GM23338 (cell line): Measurements from ENCODE around the gene UNC13C. TPM values are rescaled to one million over a fixed set of nuclear protein-coding genes. Genes with fewer than 3 reads are reported as not detected.

Experiments
- ATAC-seq: fragments of 200-7000 bp; cut with Tn5 transposase; 3 replicates; pipeline ENCODE4 v1.9.1; 2020
- DNase-seq: peaks from one replicate; pipeline ENCODE4 v3.0.0-alpha.2; 2015; ENCODE audit warnings: low spot score
- H2AFZ ChIP-seq: fragments of 200-600 bp; sonication (generic); 2 replicates; pipeline ENCODE4 v1.8.0; 2016; ENCODE audit warnings: antibody characterized with exemption, mild to moderate bottlenecking, moderate library complexity
- H3F3A ChIP-seq: fragments of 200-600 bp; sonication (generic); replicated peaks from 2 replicates; pipeline ENCODE4 v1.8.0; 2017; ENCODE audit warnings: antibody characterized with exemption, mixed run types, low read depth
- H3K27ac ChIP-seq: fragments of 200-600 bp; sonication (generic); 2 replicates; pipeline ENCODE4 v1.6.1; 2016; ENCODE audit warnings: low read depth
- H3K27me3 ChIP-seq: fragments of 200-600 bp; sonication (generic); 2 replicates; pipeline ENCODE4 v1.8.0; 2016; ENCODE audit warnings: mild to moderate bottlenecking, mixed run types, moderate library complexity; ENCODE audit not compliant: insufficient read depth
- H3K36me3 ChIP-seq: fragments of 200-600 bp; sonication (generic); 2 replicates; pipeline ENCODE4 v1.8.0; 2016; ENCODE audit warnings: mild to moderate bottlenecking; ENCODE audit not compliant: insufficient read depth
- H3K4me1 ChIP-seq: fragments of 200-600 bp; sonication (generic); 2 replicates; pipeline ENCODE4 v1.8.0; 2016; ENCODE audit warnings: mild to moderate bottlenecking, moderate library complexity; ENCODE audit not compliant: insufficient read depth
- H3K4me2 ChIP-seq: fragments of 200-600 bp; sonication (generic); 2 replicates; pipeline ENCODE4 v1.7.1; 2017; ENCODE audit warnings: mixed run types
- H3K4me3 ChIP-seq: fragments of 200-600 bp; sonication (generic); 2 replicates; pipeline ENCODE4 v1.6.1; 2016; ENCODE audit warnings: mixed run types
- H3K79me2 ChIP-seq: fragments of 200-600 bp; sonication (generic); replicated peaks from 2 replicates; pipeline ENCODE4 v1.8.0; 2017; ENCODE audit warnings: mild to moderate bottlenecking; ENCODE audit not compliant: insufficient read depth
- H3K9me2 ChIP-seq: fragments of 200-600 bp; sonication (generic); 2 replicates; pipeline ENCODE4 v1.8.0; 2017; ENCODE audit not compliant: insufficient read depth
- H4K20me1 ChIP-seq: fragments of 200-600 bp; sonication (generic); replicated peaks from 2 replicates; pipeline ENCODE4 v1.8.0; 2017; ENCODE audit warnings: mild to moderate bottlenecking; ENCODE audit not compliant: insufficient read depth
- H3K27ac Mint-ChIP-seq: 2 replicates; pipeline ENCODE4 v1.8.0; 2020; ENCODE audit warnings: inconsistent platforms, mild to moderate bottlenecking, moderate library complexity, mixed read lengths
- H3K27me3 Mint-ChIP-seq: 3 replicates; pipeline ENCODE4 v1.8.0; 2022; ENCODE audit warnings: low read depth, mild to moderate bottlenecking, moderate library complexity, mixed read lengths, inconsistent platforms; ENCODE audit not compliant: insufficient read depth, poor library complexity
- H3K36me3 Mint-ChIP-seq: 3 replicates; pipeline ENCODE4 v1.8.0; 2021; ENCODE audit warnings: low read depth, mild to moderate bottlenecking, inconsistent platforms, moderate library complexity, mixed read lengths
- H3K4me1 Mint-ChIP-seq: 3 replicates; pipeline ENCODE4 v1.8.0; 2020; ENCODE audit warnings: mild to moderate bottlenecking, inconsistent platforms, mixed read lengths
- H3K4me3 Mint-ChIP-seq: 3 replicates; pipeline ENCODE4 v1.8.0; 2021; ENCODE audit warnings: moderate library complexity, mild to moderate bottlenecking, inconsistent platforms, mixed read lengths
- H3K9me3 Mint-ChIP-seq: 3 replicates; pipeline ENCODE4 v1.8.0; 2020; ENCODE audit warnings: moderate library complexity, mild to moderate bottlenecking, inconsistent platforms, mixed read lengths
- CREB1 ChIP-seq: fragments of 250-450 bp; sonication (Bioruptor Pico); IDR thresholded peaks from 2 replicates; pipeline ENCODE4 v1.5.0; 2020; ENCODE audit warnings: low read depth, mild to moderate bottlenecking, moderate library complexity
- ETS1 ChIP-seq: IDR thresholded peaks from 2 replicates; pipeline ENCODE4 v1.6.1; 2016; ENCODE audit warnings: antibody characterized with exemption
- EZH2 ChIP-seq: fragments of 200-600 bp; sonication (generic); IDR thresholded peaks from one replicate; pipeline ENCODE4 v1.8.0; 2017; ENCODE audit warnings: antibody characterized with exemption, mild to moderate bottlenecking, low read depth; ENCODE audit not compliant: unreplicated experiment
- EZH2phosphoT487 ChIP-seq: fragments of 200-600 bp; sonication (generic); IDR thresholded peaks from one replicate; pipeline ENCODE4 v1.8.1; 2018; ENCODE audit warnings: antibody characterized with exemption; ENCODE audit not compliant: unreplicated experiment
- JUNB ChIP-seq: IDR thresholded peaks from one replicate; pipeline ENCODE4 v1.6.1; 2016; ENCODE audit warnings: antibody characterized with exemption; ENCODE audit not compliant: unreplicated experiment
- NANOG ChIP-seq: IDR thresholded peaks from 2 replicates; pipeline ENCODE4 v1.6.1; 2016; ENCODE audit warnings: antibody characterized with exemption, borderline replicate concordance
- POLR2AphosphoS5 ChIP-seq: IDR thresholded peaks from 2 replicates; pipeline ENCODE4 v1.6.1; 2016; ENCODE audit warnings: antibody characterized with exemption, low read depth
- REST ChIP-seq: IDR thresholded peaks from one replicate; pipeline ENCODE4 v1.6.1; 2018; ENCODE audit warnings: antibody characterized with exemption; ENCODE audit not compliant: unreplicated experiment
- STAT1 ChIP-seq: IDR thresholded peaks from one replicate; pipeline ENCODE4 v1.6.1; 2016; ENCODE audit warnings: antibody characterized with exemption; ENCODE audit not compliant: unreplicated experiment
- ZNF114 ChIP-seq: fragments of 250-450 bp; sonication (Bioruptor Pico); IDR thresholded peaks from 2 replicates; pipeline ENCODE4 v1.5.0; 2020; ENCODE audit warnings: mild to moderate bottlenecking, moderate library complexity
- ZNF331 ChIP-seq: fragments of 250-450 bp; sonication (Bioruptor Pico); IDR thresholded peaks from 2 replicates; pipeline ENCODE4 v1.5.0; 2020; ENCODE audit warnings: low read depth, mild to moderate bottlenecking, moderate library complexity
- ZNF462 ChIP-seq: fragments of 250-450 bp; sonication (Bioruptor Pico); IDR thresholded peaks from 2 replicates; pipeline ENCODE4 v1.5.0; 2020; ENCODE audit warnings: mild to moderate bottlenecking, moderate library complexity
- polyA plus RNA-seq: library from polyadenylated mRNA; unstranded; fragments of >200 nt; fragmentation: Nextera tagmentation; extraction: Ambion mirVana; gene quantifications from 2 replicates; pipeline ENCODE4 v1.2.1, GENCODE V29; 2016
- total RNA-seq: library from RNA; depleted of rRNA; stranded (reverse); fragments of >200 nt; shearing (Covaris generic); gene quantifications from 2 replicates; pipeline ENCODE4 v1.2.3, GENCODE V29; 2014
- TF ChIP-seq, protein P1 (sequence below), 2 experiments: fragments of 200-600 bp in 1 of 2; sonication (generic) in 1 of 2; conservative IDR thresholded peaks; 2 replicates each; pipeline versions ENCODE4 v1.5.1 to v1.6.1; 2016 to 2017; ENCODE audit warnings: antibody characterized with exemption in 2 of 2, low read depth in 2 of 2, mild to moderate bottlenecking in 2 of 2, moderate library complexity in 1 of 2

UNC13C gene
- total and polyA plus RNA-seq, 2 experiments from 2014 or later: 0.03 TPM; not detected in 1

DNA sequence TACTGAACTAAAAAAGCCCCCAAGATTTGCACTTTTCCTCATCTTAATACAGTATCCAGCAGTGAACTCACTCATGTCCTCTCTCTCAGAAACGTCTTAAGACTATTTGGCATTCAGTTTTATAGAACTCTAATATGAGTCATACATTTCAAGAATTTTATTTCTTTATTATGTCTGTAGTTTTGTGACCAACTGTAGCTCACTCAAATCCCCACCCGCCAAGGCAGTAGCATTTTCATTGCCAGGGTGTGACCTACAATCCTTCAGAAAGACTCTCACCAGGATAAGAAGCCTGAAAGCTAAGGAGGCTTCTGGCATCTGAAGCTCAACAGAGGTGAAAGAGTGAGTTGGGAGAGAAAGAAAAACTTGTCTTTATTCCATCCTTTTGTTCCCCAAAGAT, 681.4 kb downstream of the UNC13C start:
- DNase-seq (no peak), ATAC-seq (no peak)
- no peak overlapping the region for H2AFZ ChIP-seq
- no peaks in the 10 kb centered on the region for H3F3A ChIP-seq
- H3K4me3 ChIP-seq: no peak overlapping the region
- no peak overlapping the region for H3K27ac ChIP-seq
- no peaks in the 10 kb centered on the region for H3K27me3 ChIP-seq
- no peaks in the 10 kb centered on the region for H3K27me3 Mint-ChIP-seq
- H3K9me3 Mint-ChIP-seq: peaks cover 41% of the 10 kb centered on the region
- H3K27ac Mint-ChIP-seq: no peak overlapping the region
- H3K36me3 Mint-ChIP-seq: no peaks in the 10 kb centered on the region
- H4K20me1 ChIP-seq: no peaks in the 10 kb centered on the region
- no peaks in the 10 kb centered on the region for H3K79me2 ChIP-seq
- TF ChIP-seq STAT1 (no peak), ETS1 (no peak), EZH2 (no peak), ZNF462 (CRISPR knock-in tag) (no peak), ZNF114 (no peak), NANOG (no peak), REST (no peak), POLR2AphosphoS5 (no peak), EZH2phosphoT487 (no peak), CREB1 (CRISPR knock-in tag) (no peak), ZNF331 (CRISPR knock-in tag) (no peak), JUNB (no peak)
- TF ChIP-seq, protein P1, sequence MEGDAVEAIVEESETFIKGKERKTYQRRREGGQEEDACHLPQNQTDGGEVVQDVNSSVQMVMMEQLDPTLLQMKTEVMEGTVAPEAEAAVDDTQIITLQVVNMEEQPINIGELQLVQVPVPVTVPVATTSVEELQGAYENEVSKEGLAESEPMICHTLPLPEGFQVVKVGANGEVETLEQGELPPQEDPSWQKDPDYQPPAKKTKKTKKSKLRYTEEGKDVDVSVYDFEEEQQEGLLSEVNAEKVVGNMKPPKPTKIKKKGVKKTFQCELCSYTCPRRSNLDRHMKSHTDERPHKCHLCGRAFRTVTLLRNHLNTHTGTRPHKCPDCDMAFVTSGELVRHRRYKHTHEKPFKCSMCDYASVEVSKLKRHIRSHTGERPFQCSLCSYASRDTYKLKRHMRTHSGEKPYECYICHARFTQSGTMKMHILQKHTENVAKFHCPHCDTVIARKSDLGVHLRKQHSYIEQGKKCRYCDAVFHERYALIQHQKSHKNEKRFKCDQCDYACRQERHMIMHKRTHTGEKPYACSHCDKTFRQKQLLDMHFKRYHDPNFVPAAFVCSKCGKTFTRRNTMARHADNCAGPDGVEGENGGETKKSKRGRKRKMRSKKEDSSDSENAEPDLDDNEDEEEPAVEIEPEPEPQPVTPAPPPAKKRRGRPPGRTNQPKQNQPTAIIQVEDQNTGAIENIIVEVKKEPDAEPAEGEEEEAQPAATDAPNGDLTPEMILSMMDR (conservative IDR thresholded peaks at IDR 0.05; ENCODE audit: low read depth in 2 of 2): no peak
- H3K9me2 ChIP-seq: no peaks in the 10 kb centered on the region
- H3K4me2 ChIP-seq: no peak overlapping the region
- no peak overlapping the region for H3K4me3 Mint-ChIP-seq
- no peaks in the 10 kb centered on the region for H3K4me1 ChIP-seq
- H3K36me3 ChIP-seq: peaks cover 4% of the 10 kb centered on the region; the same call in 1 of the 2 replicates
- H3K4me1 Mint-ChIP-seq: no peaks in the 10 kb centered on the region
